HCEC 1CT (cell line): ENCODE results near the gene HADH.

Experiments
- DNase-seq: peaks from one replicate; pipeline ENCODE4 v3.0.0-alpha.2; 2017

The HADH gene

DNA sequence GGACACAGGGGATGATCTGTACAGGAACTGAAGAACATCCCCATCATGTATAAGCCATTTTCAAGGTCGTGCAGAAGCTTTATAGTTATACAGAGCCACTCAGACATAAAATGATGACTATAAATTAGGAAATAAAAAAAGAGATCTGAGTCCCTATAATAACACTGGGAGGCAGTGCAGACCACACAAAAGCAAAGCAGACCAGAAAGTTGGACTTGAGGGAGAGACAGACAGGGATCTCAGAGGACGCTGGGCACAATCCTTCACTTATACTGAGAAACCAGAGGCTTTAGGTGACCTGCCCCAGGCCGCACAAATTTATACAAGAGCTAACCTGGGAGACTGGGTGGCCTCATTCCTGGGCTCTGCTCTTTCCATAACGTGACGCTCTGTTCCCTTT is 70.5 kb downstream of the HADH start:
- peak; percentile 31 for DNase-seq

DNA sequence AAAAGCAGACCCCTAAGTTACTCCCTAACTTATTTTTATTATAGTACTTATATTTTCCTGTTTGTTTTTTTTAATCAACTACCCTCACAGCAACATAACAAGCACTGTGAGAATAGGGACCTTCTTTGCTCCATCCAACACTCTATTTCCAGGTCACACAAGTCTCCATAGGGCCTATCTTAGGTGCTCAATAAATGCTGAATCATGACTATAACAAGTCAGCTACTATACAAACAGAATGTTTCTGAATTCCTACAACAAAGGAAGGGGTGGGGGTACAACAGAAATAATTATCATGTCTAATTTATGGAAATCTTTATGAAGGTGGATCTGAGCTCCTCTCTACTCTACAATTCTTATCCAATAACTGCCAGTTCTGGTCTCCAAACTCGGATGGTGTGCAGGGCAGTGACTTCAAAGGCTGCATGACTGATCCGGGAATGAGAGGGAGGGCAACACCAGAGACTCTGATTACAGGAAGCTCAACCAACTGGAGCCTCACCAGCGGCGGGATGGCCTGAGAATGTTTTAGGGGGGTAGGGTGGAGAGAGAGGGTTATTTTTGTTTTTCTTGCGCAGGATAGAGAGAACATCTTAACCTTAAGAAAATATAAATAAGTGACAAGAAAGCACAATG is 71.1 kb downstream of the HADH start:
- DNase-seq: no peak

DNA sequence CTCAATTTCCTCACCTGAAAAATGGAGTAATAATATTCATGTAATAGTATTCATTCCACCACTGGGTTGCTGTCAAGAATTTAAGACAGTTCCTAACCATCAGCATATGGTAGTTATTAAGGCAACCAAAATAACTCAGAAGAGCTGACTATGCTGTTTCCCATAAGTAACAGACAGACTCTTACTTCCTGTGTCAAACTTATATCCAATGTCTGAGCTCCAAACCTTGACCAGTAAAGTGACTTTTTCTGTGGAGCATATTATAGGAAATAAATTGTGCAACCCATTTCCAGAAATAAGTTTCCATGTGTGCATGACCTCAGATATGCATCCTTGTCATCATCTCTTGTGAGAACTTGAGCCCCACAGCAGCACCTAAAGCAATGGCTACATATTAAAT is 78.8 kb downstream of the HADH start:
- DNase-seq: no peak

DNA sequence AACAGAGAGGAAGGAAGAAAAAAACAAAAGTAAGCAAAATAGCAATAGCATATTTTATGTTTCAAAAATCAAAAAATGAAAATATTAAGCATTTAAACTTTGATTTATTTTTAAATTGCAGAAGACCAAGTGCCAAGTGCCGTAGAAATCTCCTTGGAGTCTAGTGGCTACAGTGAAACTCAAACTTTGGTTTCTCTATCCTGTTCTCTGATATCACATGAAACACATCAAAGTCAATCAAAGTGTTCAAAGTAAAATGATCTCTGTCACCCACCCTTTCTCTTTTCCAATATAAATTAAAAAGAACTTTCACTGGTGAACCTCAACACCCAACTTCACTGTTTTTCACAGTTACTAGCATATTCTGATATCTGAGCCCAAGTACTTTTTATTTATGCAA is 81.1 kb downstream of the HADH start:
- no peak for DNase-seq

DNA sequence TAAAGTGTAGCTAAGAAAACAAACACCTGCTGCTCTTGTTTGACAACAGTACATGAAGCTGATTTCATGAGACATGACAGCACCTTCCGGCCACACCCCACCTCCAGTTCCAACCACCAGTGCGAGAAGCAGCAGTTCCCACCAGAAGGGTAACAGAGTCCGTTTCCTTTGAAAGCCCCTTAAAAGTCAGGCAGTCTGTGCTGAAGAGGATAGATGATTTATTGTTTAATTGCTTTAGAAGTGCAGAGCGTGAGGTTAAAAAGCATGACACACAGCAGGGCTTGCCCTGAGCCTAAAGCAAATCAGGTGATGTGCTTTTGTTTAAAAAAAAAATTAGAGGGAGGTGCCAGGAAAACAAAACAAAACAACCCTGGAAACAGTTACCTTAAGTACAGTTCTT is 82.6 kb downstream of the HADH start:
- no peak for DNase-seq

DNA sequence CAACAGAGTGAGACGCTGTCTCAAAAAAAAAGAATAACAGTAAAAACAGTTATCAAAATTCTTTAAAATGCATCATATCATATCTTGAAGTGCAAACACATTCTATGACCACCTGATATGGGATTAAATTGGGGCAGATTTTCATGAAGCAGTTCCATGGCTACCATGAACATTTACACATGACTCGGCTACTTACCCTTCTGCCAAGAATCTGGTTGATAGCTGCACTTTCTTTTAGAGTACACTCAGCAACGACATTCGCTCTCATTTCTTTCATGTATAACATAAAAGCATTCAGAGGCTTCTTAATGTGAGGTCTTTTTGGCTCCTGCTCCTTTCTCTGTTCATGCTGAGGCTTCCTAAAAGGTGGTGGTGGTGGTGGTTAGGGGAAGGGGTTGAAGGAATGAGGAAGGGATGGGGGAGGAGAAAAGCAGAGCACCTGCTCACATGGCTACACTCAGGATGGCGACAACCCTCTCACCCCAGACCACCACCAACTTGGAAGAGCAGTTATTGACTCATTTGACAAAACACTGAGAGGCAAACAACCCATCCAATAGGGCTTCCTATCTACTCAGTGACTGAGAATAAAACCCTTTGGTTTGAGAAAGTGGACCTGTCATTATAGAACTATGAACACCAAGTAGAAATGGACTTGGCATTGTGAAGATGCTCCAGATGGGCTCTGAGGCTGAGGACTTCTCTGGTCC is 88.5 kb downstream of the HADH start:
- no peak for DNase-seq

DNA sequence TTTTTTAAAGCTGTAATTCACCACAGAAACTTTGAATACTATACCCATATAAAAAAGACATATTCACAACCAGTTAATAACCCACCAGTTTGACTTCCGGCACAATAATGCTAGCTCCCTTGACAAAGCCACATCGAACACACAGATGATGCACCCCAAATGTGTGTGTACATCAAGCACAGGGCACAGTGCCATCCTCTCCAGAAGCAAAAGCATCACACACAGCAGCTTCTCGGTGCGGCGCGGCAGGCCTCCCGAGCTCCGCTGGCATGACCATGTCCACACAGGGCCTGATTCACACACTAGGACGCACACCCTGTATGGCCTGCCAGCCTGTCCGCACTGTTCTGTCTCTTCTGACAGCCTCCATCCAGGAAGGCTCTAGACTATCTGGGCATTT is 91.1 kb downstream of the HADH start:
- DNase-seq: no peak

DNA sequence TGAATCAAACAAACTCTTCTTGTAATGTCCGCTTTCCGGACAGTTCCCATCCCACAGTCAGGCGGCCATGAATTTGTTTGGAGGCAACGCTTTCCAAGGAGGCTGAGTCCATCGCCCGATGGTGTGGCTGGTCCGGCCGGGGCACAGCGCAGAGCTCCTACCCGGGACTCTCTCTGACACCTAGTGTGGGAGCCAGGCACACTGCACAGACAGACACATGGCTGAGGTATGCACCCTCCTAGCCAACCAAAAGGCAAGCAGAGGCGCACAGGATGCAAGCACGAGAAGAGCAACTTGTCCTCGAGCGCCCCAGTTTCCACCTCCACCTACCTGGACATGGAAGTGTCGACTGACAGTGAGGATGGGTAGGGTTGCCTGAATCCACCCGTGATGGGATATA is 91.6 kb downstream of the HADH start:
- DNase-seq: no peak
